DMS 273 (cell line): ENCODE results near the gene PDE3B.

Experiments used
- DNase-seq: peaks from one replicate; lab custom pipeline; 2025; ENCODE audit not compliant: unreplicated experiment; lab: John Stamatoyannopoulos, UW

PDE3B gene

GRCh38 chr11:14916403-14916802 is 272.8 kb downstream of the PDE3B start:
- DNase-seq = no peak
